Liver (tissue), 9 donors: ENCODE data around the gene KCNQ1. TPM values are rescaled to one million over a fixed set of nuclear protein-coding genes. Genes with fewer than 3 reads are reported as not detected.

Source experiments
- DNase-seq: peaks from one replicate; pipeline ENCODE4 v3.0.0-alpha.2; 2017; ENCODE audit warnings: low spot score
- H3K27ac ChIP-seq, 2 donors: one replicate each; pipeline ENCODE4 v1.7.0; 2013; ENCODE audit warnings: inconsistent platforms in 2 of 2, low read length in 2 of 2, control low read depth in 1 of 2, low read depth in 1 of 2, mild to moderate bottlenecking in 1 of 2
- H3K27me3 ChIP-seq, 4 donors: one replicate each; pipeline versions ENCODE4 v1.6.1 to v1.7.0; 2013; ENCODE audit warnings: low read length in 3 of 4, inconsistent platforms in 1 of 4, mild to moderate bottlenecking in 1 of 4, moderate library complexity in 1 of 4; ENCODE audit not compliant: control insufficient read depth in 4 of 4, insufficient read depth in 4 of 4
- H3K36me3 ChIP-seq, 4 donors: one replicate each; pipeline versions ENCODE4 v1.6.1 to v1.7.0; 2013; ENCODE audit warnings: low read length in 3 of 4, mild to moderate bottlenecking in 3 of 4, low read depth in 1 of 4, moderate library complexity in 1 of 4; ENCODE audit not compliant: control insufficient read depth in 4 of 4, insufficient read depth in 3 of 4
- H3K4me1 ChIP-seq, 4 donors: one replicate each; pipeline versions ENCODE4 v1.6.1 to v1.7.0; 2013; ENCODE audit warnings: low read length in 3 of 4, mild to moderate bottlenecking in 3 of 4, moderate library complexity in 1 of 4; ENCODE audit not compliant: control insufficient read depth in 4 of 4, insufficient read depth in 4 of 4
- H3K4me3 ChIP-seq, 3 donors: one replicate each; pipeline versions ENCODE4 v1.6.1 to v1.7.0; 2013; ENCODE audit warnings: low read length in 3 of 3, control low read depth in 1 of 3, low read depth in 1 of 3, mild to moderate bottlenecking in 1 of 3
- H3K9ac ChIP-seq, 2 donors: one replicate each; pipeline ENCODE4 v1.7.0; 2013; ENCODE audit warnings: low read length in 2 of 2, mild to moderate bottlenecking in 2 of 2, moderate library complexity in 2 of 2, control low read depth in 1 of 2, low read depth in 1 of 2
- H3K9me3 ChIP-seq, 4 donors: one replicate each; pipeline versions ENCODE4 v1.6.1 to v1.7.0; 2013; ENCODE audit warnings: low read length in 3 of 4; ENCODE audit not compliant: control insufficient read depth in 4 of 4
- ATF3 ChIP-seq: IDR thresholded peaks from 2 replicates; pipeline ENCODE4 v1.6.1; 2016; ENCODE audit warnings: antibody characterized with exemption
- EGR1 ChIP-seq, 2 donors: IDR thresholded peaks; 2 replicates each; pipeline ENCODE4 v1.6.1; 2016 to 2018; ENCODE audit warnings: antibody characterized with exemption in 2 of 2, low read depth in 2 of 2
- FOXA1 ChIP-seq: IDR thresholded peaks from 2 replicates; pipeline ENCODE4 v1.6.1; 2016; ENCODE audit warnings: antibody characterized with exemption
- FOXA2 ChIP-seq: IDR thresholded peaks from 2 replicates; pipeline ENCODE4 v1.6.1; 2016; ENCODE audit warnings: antibody characterized with exemption
- GABPA ChIP-seq, 2 donors: IDR thresholded peaks in 1 of 2; conservative IDR thresholded peaks in 1 of 2; 2 replicates each; pipeline ENCODE4 v1.6.1; 2016; ENCODE audit warnings: antibody characterized with exemption in 2 of 2, mild to moderate bottlenecking in 1 of 2, moderate library complexity in 1 of 2
- HNF4A ChIP-seq, 2 donors: conservative IDR thresholded peaks; 2 replicates each; pipeline ENCODE4 v1.6.1; 2016; ENCODE audit warnings: antibody characterized with exemption in 2 of 2, mild to moderate bottlenecking in 2 of 2
- HNF4G ChIP-seq: IDR thresholded peaks from 2 replicates; pipeline ENCODE4 v1.6.1; 2016; ENCODE audit warnings: antibody characterized with exemption
- JUND ChIP-seq, 2 donors: IDR thresholded peaks; 2 replicates each; pipeline ENCODE4 v1.6.1; 2016; ENCODE audit warnings: antibody characterized with exemption in 2 of 2
- MAX ChIP-seq: IDR thresholded peaks from 2 replicates; pipeline ENCODE4 v1.6.1; 2016; ENCODE audit warnings: antibody characterized with exemption
- NR2F2 ChIP-seq: IDR thresholded peaks from 2 replicates; pipeline ENCODE4 v1.6.1; 2016; ENCODE audit warnings: antibody characterized with exemption
- RAD21 ChIP-seq, 2 donors: IDR thresholded peaks; 2 replicates each; pipeline ENCODE4 v1.6.1; 2016; ENCODE audit warnings: antibody characterized with exemption in 2 of 2, mild to moderate bottlenecking in 2 of 2
- REST ChIP-seq: IDR thresholded peaks from 2 replicates; pipeline ENCODE4 v1.6.1; 2016; ENCODE audit warnings: antibody characterized with exemption, mild to moderate bottlenecking
- RXRA ChIP-seq, 2 donors: IDR thresholded peaks; 2 replicates each; pipeline ENCODE4 v1.6.1; 2017 to 2018; ENCODE audit warnings: antibody characterized with exemption in 2 of 2, mild to moderate bottlenecking in 1 of 2
- SP1 ChIP-seq: IDR thresholded peaks from 2 replicates; pipeline ENCODE4 v1.6.1; 2018; ENCODE audit warnings: antibody characterized with exemption, mild to moderate bottlenecking
- TAF1 ChIP-seq: conservative IDR thresholded peaks from 2 replicates; pipeline ENCODE4 v1.6.1; 2016; ENCODE audit warnings: antibody characterized with exemption, mild to moderate bottlenecking
- YY1 ChIP-seq: IDR thresholded peaks from 2 replicates; pipeline ENCODE4 v1.6.1; 2016; ENCODE audit warnings: antibody characterized with exemption, mild to moderate bottlenecking
- ZBTB33 ChIP-seq: IDR thresholded peaks from 2 replicates; pipeline ENCODE4 v1.6.1; 2016; ENCODE audit warnings: antibody characterized with exemption
- WGBS: extraction: QIAGEN DNeasy Blood & Tissue Kit; methylation state at CpG from one replicate; pipeline ENCODE4 v1.1.7; 2013; 5-methylcytosine and 5-hydroxymethylcytosine counted together
- polyA plus RNA-seq, 2 donors: library from polyadenylated mRNA; stranded (reverse) in 1 of 2; unstranded in 1 of 2; fragments of 200-250 nt in 1 of 2; fragments of >200 nt in 1 of 2; fragmentation: Nextera tagmentation in 1 of 2; extraction: Ambion mirVana in 1 of 2; gene quantifications; one replicate each; pipeline versions ENCODE4 v1.2.1 to v1.2.3, GENCODE V29; 2013 to 2015
- total RNA-seq, 2 donors: library from RNA; depleted of rRNA; stranded (reverse); fragments of >200 nt; gene quantifications; one replicate each; pipeline ENCODE4 v1.2.3, GENCODE V29; 2014
- TF ChIP-seq, protein P1 (sequence below): fragments of 150-350 bp; IDR thresholded peaks from 2 replicates; pipeline ENCODE4 v1.5.1; 2017; ENCODE audit warnings: improper control_type of control experiment, low read depth, low read length; ENCODE audit not compliant: missing input control
- donor health status: healthy.
- donor health status: healthy.
- donor health status: healthy.
- donor health status: healthy.
- donor health status: healthy.

KCNQ1 gene
- total and polyA plus RNA-seq, 4 donors, result 0.31 to 2.2 (median 1.5) TPM

- Histone ChIP-seq H3K9me3 (no peaks in the 10 kb centered on the region), H3K9ac (no peak overlapping the region), H3K4me3 (no peak overlapping the region), H3K4me1 (peaks cover 0 to 13% (median 0%) of the 10 kb centered on the region in 4 donors), H3K27ac (no peak overlapping the region), H3K27me3 (no peaks in the 10 kb centered on the region), H3K36me3 (peaks cover 0 to 2% (median 0%) of the 10 kb centered on the region in 4 donors)
- WGBS, result 97% methylated on average over 13 of the region's 13 CpGs
- TF ChIP-seq RXRA (IDR thresholded peaks at IDR 0.05) (no peak), REST (no peak), HNF4A (conservative IDR thresholded peaks at IDR 0.05) (no peak), NR2F2 (no peak)
- no peak for DNase-seq
These were observed 241.0 kb downstream of the KCNQ1 start for GRCh38 chr11:2685566-2686359.

GRCh38 chr11:2686360-2687222 is 241.8 kb downstream of the KCNQ1 start:
- peaks cover 0 to 2% (median 0%) of the 10 kb centered on the region in 4 donors for H3K36me3 ChIP-seq
- no peaks in the 10 kb centered on the region for H3K27me3 ChIP-seq
- no peak for TF ChIP-seq TAF1
- no peak for TF ChIP-seq ATF3
- TF ChIP-seq, protein P1, sequence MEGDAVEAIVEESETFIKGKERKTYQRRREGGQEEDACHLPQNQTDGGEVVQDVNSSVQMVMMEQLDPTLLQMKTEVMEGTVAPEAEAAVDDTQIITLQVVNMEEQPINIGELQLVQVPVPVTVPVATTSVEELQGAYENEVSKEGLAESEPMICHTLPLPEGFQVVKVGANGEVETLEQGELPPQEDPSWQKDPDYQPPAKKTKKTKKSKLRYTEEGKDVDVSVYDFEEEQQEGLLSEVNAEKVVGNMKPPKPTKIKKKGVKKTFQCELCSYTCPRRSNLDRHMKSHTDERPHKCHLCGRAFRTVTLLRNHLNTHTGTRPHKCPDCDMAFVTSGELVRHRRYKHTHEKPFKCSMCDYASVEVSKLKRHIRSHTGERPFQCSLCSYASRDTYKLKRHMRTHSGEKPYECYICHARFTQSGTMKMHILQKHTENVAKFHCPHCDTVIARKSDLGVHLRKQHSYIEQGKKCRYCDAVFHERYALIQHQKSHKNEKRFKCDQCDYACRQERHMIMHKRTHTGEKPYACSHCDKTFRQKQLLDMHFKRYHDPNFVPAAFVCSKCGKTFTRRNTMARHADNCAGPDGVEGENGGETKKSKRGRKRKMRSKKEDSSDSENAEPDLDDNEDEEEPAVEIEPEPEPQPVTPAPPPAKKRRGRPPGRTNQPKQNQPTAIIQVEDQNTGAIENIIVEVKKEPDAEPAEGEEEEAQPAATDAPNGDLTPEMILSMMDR, result no peak
- no peak for TF ChIP-seq MAX
- no peak for TF ChIP-seq HNF4G
- TF ChIP-seq EGR1 (IDR thresholded peaks at IDR 0.05; ENCODE audit: low read depth in 2 of 2), result no peak
- no peak for TF ChIP-seq RXRA (IDR thresholded peaks at IDR 0.05)
- no peak for TF ChIP-seq FOXA1
- no peak for TF ChIP-seq ZBTB33
- TF ChIP-seq YY1, result no peak
- TF ChIP-seq REST, result no peak
- TF ChIP-seq NR2F2, result no peak
- no peak for TF ChIP-seq RAD21 (IDR thresholded peaks at IDR 0.05)
- TF ChIP-seq FOXA2, result no peak
- TF ChIP-seq HNF4A (conservative IDR thresholded peaks at IDR 0.05), result no peak
- TF ChIP-seq SP1, result no peak
- no peak for TF ChIP-seq GABPA (IDR thresholded peaks at IDR 0.05 in 1 of 2, conservative IDR thresholded peaks at IDR 0.05 in 1 of 2)
- no peak for TF ChIP-seq JUND (IDR thresholded peaks at IDR 0.05)
- H3K27ac ChIP-seq, result no peak overlapping the region
- H3K4me3 ChIP-seq, result no peak overlapping the region
- no peak for DNase-seq
- H3K4me1 ChIP-seq, result peaks cover 0 to 13% (median 0%) of the 10 kb centered on the region in 4 donors
- no peaks in the 10 kb centered on the region for H3K9me3 ChIP-seq
- 95% methylated on average over 7 of the region's 7 CpGs for WGBS
- no peak overlapping the region for H3K9ac ChIP-seq
